Muscle of arm (tissue), 14 donors: Measurements from ENCODE around the gene SH2D1A. TPM values are rescaled to one million over a fixed set of nuclear protein-coding genes. Genes with fewer than 3 reads are reported as not detected.
"Not testable (repeated sequence)": the region's sequence is repeated elsewhere in the genome, so short reads cannot be mapped to it uniquely, and the experiment has no call there.

ENCODE experiments used
- DNase-seq: peaks from one replicate; pipeline ENCODE4 v3.0.0-alpha.2; 2013
- long read RNA-seq, 11 donors: transcript quantifications; one replicate each; lab custom pipeline, GENCODE V29; 2026
- polyA plus RNA-seq, 12 donors: library from polyadenylated mRNA; unstranded; fragments of 120-200 nt; gene quantifications; one replicate each; pipeline ENCODE4 v1.2.1, GENCODE V29; 2013; ENCODE audit not compliant: insufficient read length in 12 of 12

Gene SH2D1A
- polyA plus RNA-seq, result 1 to 10 TPM in 10 of 12 donors, not detected in 2; 2.1 to 5.0 (median 3.3) TPM
- long read RNA-seq, donor 1, result 0 reads
- long read RNA-seq, donor 2, partial matches to known transcripts, result 0 of 3 reads
- long read RNA-seq, donor 2, other reads (novel, unspliced or antisense), result 0 of 3 reads
- long read RNA-seq, donor 3, partial matches to known transcripts, result 0 of 1 reads
- long read RNA-seq, donor 3, other reads (novel, unspliced or antisense), result 0 of 1 reads
- long read RNA-seq, donor 4, result 0 reads
- long read RNA-seq, donor 5, result 0 reads
- long read RNA-seq, donor 6, result 0 reads
- long read RNA-seq, donor 7, result 0 reads
- long read RNA-seq, donor 8, result 0 reads
- long read RNA-seq, donor 9, partial matches to known transcripts, result 0 of 1 reads
- long read RNA-seq, donor 9, other reads (novel, unspliced or antisense), result 0 of 1 reads
- long read RNA-seq, donor 10, result 0 reads
- long read RNA-seq, donor 11, result 0 reads

DNA sequence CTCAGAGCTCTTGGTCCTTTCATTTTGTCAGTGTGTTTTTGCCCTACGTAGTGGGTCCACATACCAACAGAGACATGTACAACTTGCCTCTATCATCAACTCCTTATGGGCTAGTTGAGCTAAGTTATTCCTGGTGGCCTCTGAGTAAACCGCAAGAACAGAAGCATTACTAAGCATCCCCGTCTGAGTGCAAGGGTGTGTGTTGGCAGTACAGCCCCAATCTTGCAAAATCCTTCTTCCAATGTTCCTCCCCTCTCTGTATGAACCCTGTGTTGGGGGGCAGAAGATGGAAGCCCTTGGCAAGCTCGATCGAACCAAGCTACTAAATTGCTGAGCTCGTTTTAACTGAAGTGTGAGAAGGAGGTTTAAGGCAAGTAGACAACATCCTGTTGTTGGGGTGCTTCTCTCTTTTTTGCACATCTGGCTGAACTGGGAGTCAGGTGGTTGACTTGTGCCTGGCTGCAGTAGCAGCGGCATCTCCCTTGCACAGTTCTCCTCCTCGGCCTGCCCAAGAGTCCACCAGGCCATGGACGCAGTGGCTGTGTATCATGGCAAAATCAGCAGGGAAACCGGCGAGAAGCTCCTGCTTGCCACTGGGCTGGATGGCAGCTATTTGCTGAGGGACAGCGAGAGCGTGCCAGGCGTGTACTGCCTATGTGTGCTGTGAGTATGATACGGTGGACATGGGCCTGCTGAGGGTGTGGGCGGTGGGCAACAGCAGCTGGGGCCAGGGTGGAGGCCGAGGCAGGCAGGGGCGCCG is at the start of gene SH2D1A:
Gene SH2D1A, plus strand, starts transcription at position 447 of the 760 bp plus-strand sequence. Its CDS starts 80 bp downstream, at position 527.
- no peak for DNase-seq

DNA sequence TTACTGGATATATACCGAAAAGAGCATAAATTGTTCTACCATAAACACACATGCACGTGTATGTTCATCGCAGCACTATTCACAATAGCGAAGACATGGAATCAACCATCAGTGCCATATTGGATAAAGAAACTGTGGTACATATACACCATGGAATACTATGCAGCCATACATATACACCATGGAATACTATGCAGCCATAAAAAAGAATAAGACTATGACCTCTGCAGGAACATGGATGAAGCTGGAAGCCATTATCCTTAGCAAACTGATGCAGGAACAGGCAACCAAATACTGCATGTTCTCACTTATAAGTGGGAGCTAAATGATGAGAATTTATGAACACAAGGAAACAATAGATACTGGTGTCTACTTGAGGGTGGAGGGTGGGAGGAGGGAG is 47.0 kb upstream of the SH2D1A start:
- DNase-seq, result not testable (repeated sequence)

GRCh38 chrX:124300405-124300804 is 46.0 kb upstream of the SH2D1A start:
- no peak for DNase-seq

DNA sequence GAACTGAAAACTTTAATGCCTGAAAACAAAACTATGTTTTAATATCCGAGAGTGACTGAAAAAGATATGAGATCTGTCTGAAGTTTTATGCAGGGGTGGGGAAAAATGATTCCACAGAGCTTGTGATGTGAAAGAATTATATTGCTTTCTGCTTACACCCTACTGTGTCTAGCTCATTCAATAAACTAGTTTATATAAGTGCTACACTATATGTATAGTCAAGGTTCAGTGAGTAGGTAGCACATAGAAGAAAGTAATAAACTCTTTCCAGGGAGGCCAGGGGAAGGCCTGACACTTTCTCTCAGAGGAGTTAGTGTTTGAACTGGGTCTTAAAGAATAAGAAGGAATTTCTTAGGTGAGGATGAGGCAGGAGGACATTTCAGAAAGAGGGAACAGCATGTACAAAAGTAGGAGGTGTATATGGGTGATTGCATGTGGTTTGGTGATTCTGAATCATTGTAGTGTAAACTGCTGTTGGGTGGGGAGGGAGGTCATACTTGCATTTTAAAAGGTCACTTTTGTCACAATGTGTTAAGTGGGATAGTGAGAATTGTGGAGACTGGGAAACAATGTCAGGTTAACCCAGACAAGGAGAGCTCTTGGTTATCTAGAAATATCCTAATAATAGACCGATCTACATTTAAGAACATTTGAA is 39.0 kb upstream of the SH2D1A start:
- DNase-seq, result no peak

DNA sequence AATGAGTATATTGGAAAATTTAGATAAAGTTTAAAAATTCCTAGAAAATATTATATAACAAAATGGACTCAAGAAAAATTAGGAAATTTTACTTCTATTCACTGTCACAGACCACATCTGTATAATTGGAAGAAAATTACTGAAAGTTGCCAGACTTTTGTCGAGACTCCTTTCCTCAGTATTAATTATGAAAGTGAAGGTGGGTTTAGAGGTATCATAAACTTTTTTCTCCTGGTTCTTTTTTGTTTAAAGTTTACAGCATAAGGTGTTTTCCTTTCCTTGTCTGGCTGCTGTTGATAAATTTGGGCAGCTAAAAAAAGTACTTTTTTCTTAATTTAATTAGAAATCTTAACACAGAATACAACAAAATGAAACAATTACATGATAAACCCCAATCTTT is 20.6 kb upstream of the SH2D1A start:
- DNase-seq, result no peak

DNA sequence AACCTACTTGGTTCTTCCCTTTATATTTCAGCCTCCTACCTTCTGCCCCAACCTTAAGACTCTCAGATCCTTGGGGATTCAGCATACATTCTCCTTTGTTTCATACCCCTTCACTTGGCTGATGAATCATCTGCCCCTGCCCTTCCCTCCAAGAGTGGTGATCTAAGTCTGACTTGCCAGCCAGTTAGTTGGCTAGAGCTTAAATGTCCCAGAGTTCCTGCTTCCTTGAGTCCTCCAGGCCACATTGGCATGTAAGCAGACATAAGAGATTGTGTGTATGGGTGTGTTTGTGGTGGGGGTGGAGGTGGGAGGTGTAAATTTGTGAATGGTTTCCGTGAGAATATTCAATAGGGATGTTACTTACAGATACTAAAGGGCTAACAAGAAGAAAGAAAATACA is 17.6 kb upstream of the SH2D1A start:
- DNase-seq, result no peak

- no peak for DNase-seq
Observed at GRCh38 chrX:124332481-124333424, 13.6 kb upstream of the SH2D1A start, which contains the start of gene TEX13D. Gene TEX13D, plus strand, starts transcription at chrX:124332660. Its CDS starts 258 bp downstream, at chrX:124332918.

DNA sequence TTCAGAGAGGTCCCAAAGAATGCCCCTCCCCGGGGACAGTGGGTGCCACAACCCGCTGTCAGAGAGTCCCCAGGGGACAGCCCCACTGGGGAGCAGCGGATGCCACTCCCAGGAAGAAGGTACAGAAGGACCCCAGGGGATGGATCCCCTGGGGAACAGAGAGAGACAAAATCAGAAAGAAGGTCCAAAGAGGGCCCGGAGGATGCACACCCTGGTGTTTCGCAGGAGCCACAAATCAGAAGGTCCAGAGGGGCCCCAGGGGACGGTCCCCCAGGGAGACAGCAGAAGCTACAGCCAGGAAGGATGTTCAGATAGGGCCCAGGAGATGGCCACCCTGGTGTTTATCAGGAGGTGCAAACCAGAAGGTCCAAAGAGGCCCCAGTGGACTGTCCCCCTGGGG is 12.5 kb upstream of the SH2D1A start:
- DNase-seq, result no peak

GRCh38 chrX:124334555-124334954 is 11.8 kb upstream of the SH2D1A start:
- DNase-seq, result not testable (repeated sequence)

DNA sequence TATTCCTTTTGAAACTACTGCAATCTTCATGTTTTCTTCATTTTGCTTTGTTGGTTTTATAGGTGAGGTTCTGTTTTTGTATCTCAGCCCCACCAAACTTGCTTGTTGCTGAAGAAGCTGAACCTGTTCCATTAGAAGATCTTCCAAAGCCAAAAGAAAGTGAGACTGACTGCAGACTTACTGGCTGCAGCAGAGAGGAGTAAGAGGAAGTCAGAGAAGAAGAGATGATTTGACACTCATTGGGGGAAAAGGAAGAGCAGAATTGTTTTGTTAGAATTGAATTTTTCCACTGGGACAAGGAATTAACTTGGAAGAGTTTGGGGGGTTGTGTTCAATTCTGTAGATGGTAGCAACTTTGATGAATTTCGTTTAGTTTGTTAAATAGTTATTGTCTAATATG is 10.8 kb upstream of the SH2D1A start:
- no peak for DNase-seq

- no peak for DNase-seq
Observed at GRCh38 chrX:124337916-124338315, 8.4 kb upstream of the SH2D1A start.

DNA sequence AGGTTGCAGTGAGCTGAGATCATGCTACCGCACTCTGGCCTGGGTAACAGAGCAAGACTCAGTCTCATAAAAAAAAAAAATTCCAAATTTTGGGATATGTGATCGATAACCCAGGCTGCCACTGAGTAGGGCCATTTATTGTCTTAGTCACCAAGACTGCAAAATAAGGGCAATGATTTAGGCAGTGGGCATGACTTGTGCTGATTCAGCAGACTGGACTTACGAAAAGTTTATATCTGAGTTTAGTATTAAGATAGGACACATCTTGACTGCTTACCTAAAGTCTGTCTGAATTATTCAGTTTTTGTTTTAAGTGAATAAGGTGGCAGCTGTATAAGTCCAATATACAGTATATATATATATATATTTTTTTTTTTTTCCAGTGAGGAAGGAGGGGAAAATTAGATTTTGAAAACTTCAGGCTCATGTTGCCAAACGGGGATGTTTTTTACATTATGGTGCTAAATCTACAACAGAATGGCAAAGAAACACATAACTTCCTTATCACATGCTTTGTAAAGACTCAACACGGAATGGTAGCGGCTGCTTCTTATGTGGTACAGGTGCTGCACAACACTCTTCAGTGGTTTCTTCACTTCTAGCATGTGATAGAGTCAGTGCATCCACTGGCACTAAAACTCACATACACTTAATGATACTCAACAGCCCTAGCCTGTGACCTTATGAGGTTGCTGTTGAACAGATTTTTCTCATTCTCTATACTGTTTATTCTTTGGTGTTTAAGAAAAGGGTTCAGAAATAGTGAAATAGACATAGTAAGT is 7.4 kb upstream of the SH2D1A start:
- no peak for DNase-seq

- DNase-seq, result no peak
Observed at GRCh38 chrX:124341396-124342132, 4.8 kb upstream of the SH2D1A start.

GRCh38 chrX:124342174-124342867 is 4.0 kb upstream of the SH2D1A start:
- no peak for DNase-seq

GRCh38 chrX:124343016-124343415 is 3.3 kb upstream of the SH2D1A start:
- DNase-seq, result no peak

DNA sequence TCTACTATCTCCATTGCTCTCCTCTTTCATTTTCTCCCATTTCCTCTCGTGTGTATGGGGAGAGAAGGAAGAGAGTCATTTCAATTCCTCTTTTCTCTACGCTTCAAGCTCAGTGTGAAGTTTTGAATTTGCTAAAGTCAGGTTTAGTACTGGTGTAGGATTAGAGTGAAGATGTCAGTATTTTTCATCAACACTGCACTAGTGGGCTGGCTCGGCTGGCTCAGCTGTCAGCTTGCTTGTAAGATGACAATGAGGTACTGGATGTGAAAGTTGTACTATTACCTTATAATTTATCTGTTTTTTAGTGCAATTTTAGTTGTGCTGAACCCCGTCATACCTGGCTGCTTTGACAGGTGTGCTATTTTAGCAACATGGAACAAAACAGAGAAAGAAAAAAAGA is 2.1 kb upstream of the SH2D1A start:
- no peak for DNase-seq

DNA sequence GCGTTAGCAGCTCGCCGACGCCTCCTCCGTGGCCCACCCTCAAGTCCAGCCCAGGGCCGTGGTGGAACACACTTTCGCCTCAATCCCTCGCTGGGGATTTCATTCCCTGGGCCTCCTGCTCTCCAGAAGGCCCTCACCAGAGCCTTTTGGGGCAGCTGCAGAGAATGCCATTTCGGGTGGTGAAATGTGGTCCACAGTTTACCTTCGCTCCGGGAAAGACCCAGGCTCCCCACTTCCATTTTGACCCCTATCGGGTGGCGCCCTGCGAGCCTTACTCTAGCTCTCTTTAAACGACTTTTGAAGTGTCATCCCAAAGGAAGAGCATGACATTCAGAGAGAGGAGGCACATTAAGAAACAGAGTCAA is 496 bp downstream of the SH2D1A start:
- no peak for DNase-seq

DNA sequence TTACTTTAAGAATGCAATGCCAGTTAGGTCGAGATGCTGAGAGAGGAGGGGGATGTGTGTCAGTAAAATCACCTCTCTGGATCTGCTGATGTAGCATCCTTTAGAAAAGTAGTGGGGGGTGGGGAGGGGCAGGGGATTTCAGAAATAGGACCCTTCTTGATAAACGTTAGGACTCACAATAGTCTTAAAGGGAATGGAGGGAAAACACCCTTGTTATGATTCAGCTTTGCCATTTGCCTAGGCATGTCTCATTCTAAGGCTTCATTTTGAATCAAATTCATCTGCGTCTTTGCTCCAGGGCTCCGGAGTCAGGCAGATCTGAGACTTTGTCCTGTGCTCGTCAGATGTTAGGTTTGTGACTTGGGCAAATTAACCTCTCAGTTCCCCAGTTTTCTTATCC is 879 bp downstream of the SH2D1A start:
- DNase-seq, result no peak

GRCh38 chrX:124348182-124348581 is 1.8 kb downstream of the SH2D1A start:
- DNase-seq, result no peak
